Spinal cord (tissue), 10 donors: ENCODE data around the gene SMCO1. TPM values are rescaled to one million over a fixed set of nuclear protein-coding genes. Genes with fewer than 3 reads are reported as not detected.
A peak's percentile ranks its signal among the peaks of the same experiment; 100 is the strongest.
"Not testable (repeated sequence)": the region's sequence is repeated elsewhere in the genome, so short reads cannot be mapped to it uniquely, and the experiment has no call there.

ENCODE experiments used
- DNase-seq, 6 donors: peaks; one replicate each; pipeline versions ENCODE4 v3.0.0 to v3.0.0-alpha.2; 2013 to 2015; ENCODE audit warnings: low spot score in 6 of 6, low read depth in 4 of 6
- H3K27ac ChIP-seq: one replicate; pipeline ENCODE4 v1.5.1; 2013; ENCODE audit warnings: low read depth, low read length, control low read depth
- H3K27me3 ChIP-seq: one replicate; pipeline ENCODE4 v1.6.1; 2013; ENCODE audit warnings: low read length; ENCODE audit not compliant: control insufficient read depth, insufficient read depth
- H3K36me3 ChIP-seq: one replicate; pipeline ENCODE4 v1.6.1; 2013; ENCODE audit warnings: low read length; ENCODE audit not compliant: control insufficient read depth, insufficient read depth
- H3K4me1 ChIP-seq: one replicate; pipeline ENCODE4 v1.6.1; 2013; ENCODE audit warnings: low read length; ENCODE audit not compliant: control insufficient read depth, insufficient read depth
- H3K4me3 ChIP-seq: one replicate; pipeline ENCODE4 v1.5.1; 2013; ENCODE audit warnings: low read depth, low read length, control low read depth
- H3K9me3 ChIP-seq: one replicate; pipeline ENCODE4 v1.6.1; 2013; ENCODE audit warnings: low read length; ENCODE audit not compliant: control insufficient read depth, insufficient read depth
- WGBS: methylation state at CpG from one replicate; pipeline ENCODE4 v1.1.5; 2013; ENCODE audit warnings: missing lambda C conversion rate; ENCODE audit not compliant: insufficient coverage; 5-methylcytosine and 5-hydroxymethylcytosine counted together
- polyA plus RNA-seq, 2 donors: library from polyadenylated mRNA; unstranded; fragments of 120-200 nt; gene quantifications; one replicate each; pipeline ENCODE4 v1.2.1, GENCODE V29; 2013; ENCODE audit not compliant: insufficient read length in 2 of 2
- total RNA-seq, 2 donors: library from RNA; depleted of rRNA in 1 of 2; stranded (reverse); fragments of 120-200 nt in 1 of 2; fragments of >200 nt in 1 of 2; gene quantifications; one replicate each; pipeline versions ENCODE4 v1.2.3 to v1.2.4, GENCODE V29; 2013 to 2014
- donor health status: healthy.

The SMCO1 gene
- total and polyA plus RNA-seq, 4 donors = 0.23 TPM; not detected in 3

- 93% methylated on average over 1 of the region's 1 CpG for WGBS
- not testable (repeated sequence) for H3K27ac ChIP-seq, H3K4me1 ChIP-seq, H3K4me3 ChIP-seq, H3K36me3 ChIP-seq, DNase-seq, H3K27me3 ChIP-seq, H3K9me3 ChIP-seq
These were observed 34.2 kb upstream of the SMCO1 start for GRCh38 chr3:196549312-196549711.

GRCh38 chr3:196547067-196547466, 31.9 kb upstream of the SMCO1 start:
- Histone ChIP-seq H3K4me1 (no peaks in the 10 kb centered on the region), H3K36me3 (no peaks in the 10 kb centered on the region), H3K4me3 (no peak overlapping the region), H3K27me3 (no peaks in the 10 kb centered on the region), H3K9me3 (peaks cover 4% of the 10 kb centered on the region), H3K27ac (no peak overlapping the region)
- WGBS = 100% methylated on average over 2 of the region's 2 CpGs
- no peak for DNase-seq

- H3K4me1 ChIP-seq = no peaks in the 10 kb centered on the region
- no peak overlapping the region for H3K27ac ChIP-seq
- H3K36me3 ChIP-seq = no peaks in the 10 kb centered on the region
- no peak overlapping the region for H3K4me3 ChIP-seq
- no peak for DNase-seq
- no peaks in the 10 kb centered on the region for H3K27me3 ChIP-seq
- H3K9me3 ChIP-seq = peaks cover 5% of the 10 kb centered on the region
- no CpG with 5 or more reads among the region's 5 CpGs for WGBS
These were observed 31.4 kb upstream of the SMCO1 start for GRCh38 chr3:196546537-196546936.

- Histone ChIP-seq H3K27ac (no peak overlapping the region), H3K4me1 (no peaks in the 10 kb centered on the region), H3K4me3 (no peak overlapping the region), H3K9me3 (peaks cover 4% of the 10 kb centered on the region), H3K36me3 (no peaks in the 10 kb centered on the region), H3K27me3 (no peaks in the 10 kb centered on the region)
- no peak for DNase-seq
- WGBS = 84% methylated on average over 2 of the region's 2 CpGs
These were observed 29.4 kb upstream of the SMCO1 start for GRCh38 chr3:196544491-196544992.

- Histone ChIP-seq H3K27ac (no peak overlapping the region), H3K9me3 (peaks cover 2% of the 10 kb centered on the region), H3K4me1 (no peaks in the 10 kb centered on the region), H3K36me3 (no peaks in the 10 kb centered on the region), H3K4me3 (no peak overlapping the region), H3K27me3 (no peaks in the 10 kb centered on the region)
- WGBS = no CpG with 5 or more reads among the region's 6 CpGs
- DNase-seq = no peak
These were observed 26.7 kb upstream of the SMCO1 start for GRCh38 chr3:196541684-196542445.

- H3K27ac ChIP-seq = no peak overlapping the region
- WGBS = 72% methylated on average over 8 of the region's 18 CpGs
- H3K27me3 ChIP-seq = no peaks in the 10 kb centered on the region
- peaks cover 2% of the 10 kb centered on the region for H3K9me3 ChIP-seq
- H3K4me1 ChIP-seq = no peaks in the 10 kb centered on the region
- no peak overlapping the region for H3K4me3 ChIP-seq
- peak in 2 of 6 donors; percentile 28 to 58 for DNase-seq
- no peaks in the 10 kb centered on the region for H3K36me3 ChIP-seq
These were observed 22.3 kb upstream of the SMCO1 start for GRCh38 chr3:196537319-196537984.

GRCh38 chr3:196533260-196533681, 18.1 kb upstream of the SMCO1 start:
- Histone ChIP-seq H3K27me3 (no peaks in the 10 kb centered on the region), H3K4me3 (no peak overlapping the region), H3K4me1 (peaks cover 4% of the 10 kb centered on the region), H3K9me3 (no peaks in the 10 kb centered on the region), H3K27ac (no peak overlapping the region), H3K36me3 (no peaks in the 10 kb centered on the region)
- DNase-seq = no peak
- 11% methylated on average over 13 of the region's 14 CpGs for WGBS

- DNase-seq = no peak
- Histone ChIP-seq H3K4me3 (no peak overlapping the region), H3K36me3 (no peaks in the 10 kb centered on the region), H3K9me3 (no peaks in the 10 kb centered on the region), H3K4me1 (peaks cover 4% of the 10 kb centered on the region), H3K27ac (no peak overlapping the region), H3K27me3 (no peaks in the 10 kb centered on the region)
- 100% methylated on average over 1 of the region's 4 CpGs for WGBS
These were observed 16.3 kb upstream of the SMCO1 start for GRCh38 chr3:196531418-196531817.

- WGBS = 5% methylated on average over 52 of the region's 52 CpGs
- H3K36me3 ChIP-seq = no peaks in the 10 kb centered on the region
- H3K27me3 ChIP-seq = no peaks in the 10 kb centered on the region
- no peak overlapping the region for H3K27ac ChIP-seq
- peaks cover 4% of the 10 kb centered on the region for H3K4me1 ChIP-seq
- H3K9me3 ChIP-seq = no peaks in the 10 kb centered on the region
- H3K4me3 ChIP-seq = peak overlapping the region; percentile 35
- peak in 3 of 6 donors; percentile 24 to 85 (median 80) for DNase-seq
These were observed 13.6 kb upstream of the SMCO1 start for GRCh38 chr3:196528639-196529233.
